VCaP (cell line): ENCODE results near the gene ELK4.

ENCODE experiments used
- H3K27ac ChIP-seq: fragments of 450-650 bp; 2 replicates; pipeline ENCODE4 v1.5.1; 2017
- CTCF ChIP-seq: fragments of 450-650 bp; conservative IDR thresholded peaks from 2 replicates; pipeline ENCODE4 v1.5.1; 2017; ENCODE audit warnings: mild to moderate bottlenecking, moderate library complexity

Gene ELK4

GRCh38 chr1:205599669-205600042 lies 32.2 kb downstream of the ELK4 start:
- TF ChIP-seq CTCF: no peak
- peak overlapping the region; percentile 90 for H3K27ac ChIP-seq

- peak overlapping the region; percentile 90 for H3K27ac ChIP-seq
- TF ChIP-seq CTCF: no peak
These were observed 32.8 kb downstream of the ELK4 start for GRCh38 chr1:205598841-205599668.

- no peak for TF ChIP-seq CTCF
These were observed 34.0 kb downstream of the ELK4 start for GRCh38 chr1:205597691-205598314.

GRCh38 chr1:205596876-205597275 lies 34.9 kb downstream of the ELK4 start:
- TF ChIP-seq CTCF: no peak
- H3K27ac ChIP-seq: peak overlapping the region; percentile 90

More at GRCh38 chr1:205597691-205598314, 34.0 kb downstream of the ELK4 start:
- H3K27ac ChIP-seq: peak overlapping the region; percentile 90

GRCh38 chr1:205595861-205596260 lies 36.0 kb downstream of the ELK4 start:
- peak overlapping the region; percentile 13; the same call in 1 of the 2 replicates for H3K27ac ChIP-seq
- no peak for TF ChIP-seq CTCF

GRCh38 chr1:205595435-205595834 lies 36.4 kb downstream of the ELK4 start:
- peak overlapping the region; percentile 13; the same call in 1 of the 2 replicates for H3K27ac ChIP-seq
- no peak for TF ChIP-seq CTCF

GRCh38 chr1:205594846-205595245 lies 37.0 kb downstream of the ELK4 start:
- H3K27ac ChIP-seq: no peak overlapping the region
- TF ChIP-seq CTCF: no peak
